WTC11 (cell line): ENCODE data around the gene CAMTA1. TPM values are rescaled to one million over a fixed set of nuclear protein-coding genes. Genes with fewer than 3 reads are reported as not detected.

Source experiments
- ATAC-seq: fragments of 200-7000 bp; cut with Tn5 transposase; 2 replicates; pipeline ENCODE4 v1.10.0; 2021; ENCODE audit warnings: mild to moderate bottlenecking, moderate library complexity
- CTCF ChIA-PET: fragments of 300-600 bp; sonication (Branson Sonifier 250); formaldehyde crosslinking; loops from one replicate; lab custom pipeline; 2021; ENCODE audit warnings: antibody characterized with exemption; lab: Charles Lee
- POLR2A ChIA-PET: fragments of 350-600 bp; sonication (Branson Sonifier 250); formaldehyde crosslinking; loops from one replicate; lab custom pipeline; 2021; ENCODE audit warnings: antibody characterized with exemption; lab: Charles Lee
- DNase-seq: peaks from one replicate; pipeline ENCODE4 v3.0.0; 2021; ENCODE audit warnings: low spot score
- H3K27ac Mint-ChIP-seq: 2 replicates; pipeline ENCODE4 v1.8.0; 2021; ENCODE audit warnings: mixed read lengths
- H3K27me3 Mint-ChIP-seq: 2 replicates; pipeline ENCODE4 v1.8.0; 2021; ENCODE audit warnings: low read depth, mild to moderate bottlenecking, moderate library complexity, mixed read lengths
- H3K36me3 Mint-ChIP-seq: 2 replicates; pipeline ENCODE4 v1.8.0; 2021; ENCODE audit warnings: mixed read lengths
- H3K4me1 Mint-ChIP-seq: 2 replicates; pipeline ENCODE4 v1.8.0; 2022; ENCODE audit warnings: mixed read lengths
- H3K4me3 Mint-ChIP-seq: 2 replicates; pipeline ENCODE4 v1.8.0; 2021; ENCODE audit warnings: mild to moderate bottlenecking, moderate library complexity, mixed read lengths
- H3K9me3 Mint-ChIP-seq: 2 replicates; pipeline ENCODE4 v1.8.0; 2021; ENCODE audit warnings: mixed read lengths
- ATF1 ChIP-seq: sonication (generic); formaldehyde crosslinking; IDR thresholded peaks from 2 replicates; pipeline ENCODE4 v1.8.1; 2023; ENCODE audit warnings: mild to moderate bottlenecking, moderate library complexity, missing genetic modification reagents
- CBFB ChIP-seq: sonication (generic); formaldehyde crosslinking; IDR thresholded peaks from 2 replicates; pipeline ENCODE4 v1.8.1; 2022; ENCODE audit warnings: mild to moderate bottlenecking, low read depth, missing genetic modification reagents
- CDX4 ChIP-seq: fragments of 250-450 bp; sonication (Bioruptor Pico); IDR thresholded peaks from 2 replicates; pipeline ENCODE4 v1.9.0; 2021; ENCODE audit warnings: moderate library complexity, mild to moderate bottlenecking, inconsistent platforms, borderline replicate concordance
- ERG ChIP-seq: fragments of 250-450 bp; sonication (Bioruptor Pico); IDR thresholded peaks from 2 replicates; pipeline ENCODE4 v1.8.0; 2021; ENCODE audit warnings: mild to moderate bottlenecking
- GABPB1 ChIP-seq: sonication (generic); formaldehyde crosslinking; IDR thresholded peaks from 2 replicates; pipeline ENCODE4 v1.8.1; 2023; ENCODE audit warnings: mild to moderate bottlenecking, missing genetic modification reagents
- GRHL2 ChIP-seq: fragments of 250-450 bp; sonication (Bioruptor Pico); IDR thresholded peaks from 2 replicates; pipeline ENCODE4 v1.8.0; 2022; ENCODE audit warnings: mild to moderate bottlenecking, moderate library complexity; ENCODE audit not compliant: insufficient replicate concordance, severe bottlenecking
- IRF1 ChIP-seq: sonication (generic); formaldehyde crosslinking; IDR thresholded peaks from 2 replicates; pipeline ENCODE4 v1.8.0; 2023; ENCODE audit warnings: missing genetic modification reagents
- MYBL2 ChIP-seq: sonication (generic); formaldehyde crosslinking; IDR thresholded peaks from 2 replicates; pipeline ENCODE4 v1.8.1; 2023; ENCODE audit warnings: mild to moderate bottlenecking, moderate library complexity, missing genetic modification reagents
- NR1H2 ChIP-seq: sonication (generic); formaldehyde crosslinking; IDR thresholded peaks from 2 replicates; pipeline ENCODE4 v1.9.0; 2021; ENCODE audit warnings: mild to moderate bottlenecking, moderate library complexity, missing genetic modification reagents
- OVOL2 ChIP-seq: fragments of 250-450 bp; sonication (Bioruptor Pico); IDR thresholded peaks from 2 replicates; pipeline ENCODE4 v1.9.0; 2021; ENCODE audit warnings: mild to moderate bottlenecking, borderline replicate concordance
- PREB ChIP-seq: sonication (generic); formaldehyde crosslinking; IDR thresholded peaks from 2 replicates; pipeline ENCODE4 v1.8.1; 2022; ENCODE audit warnings: mild to moderate bottlenecking, missing genetic modification reagents, moderate library complexity, borderline replicate concordance
- TCF7 ChIP-seq: sonication (generic); formaldehyde crosslinking; IDR thresholded peaks from 2 replicates; pipeline ENCODE4 v1.8.0; 2022; ENCODE audit warnings: mild to moderate bottlenecking, low read depth, missing genetic modification reagents, moderate library complexity
- TEAD4 ChIP-seq: sonication (generic); formaldehyde crosslinking; IDR thresholded peaks from 2 replicates; pipeline ENCODE4 v1.8.0; 2022; ENCODE audit warnings: mild to moderate bottlenecking, missing genetic modification reagents
- ZBTB21 ChIP-seq: sonication (generic); formaldehyde crosslinking; IDR thresholded peaks from 2 replicates; pipeline ENCODE4 v1.8.1; 2023; ENCODE audit warnings: mild to moderate bottlenecking, missing genetic modification reagents, borderline replicate concordance
- ZNF219 ChIP-seq: sonication (generic); formaldehyde crosslinking; IDR thresholded peaks from 2 replicates; pipeline ENCODE4 v1.8.0; 2023; ENCODE audit warnings: missing genetic modification reagents, mild to moderate bottlenecking, borderline replicate concordance
- ZNF396 ChIP-seq: fragments of 250-450 bp; sonication (Bioruptor Pico); IDR thresholded peaks from 2 replicates; pipeline ENCODE4 v1.8.0; 2021; ENCODE audit warnings: mild to moderate bottlenecking, moderate library complexity, borderline replicate concordance
- ZSCAN18 ChIP-seq: fragments of 250-450 bp; sonication (Bioruptor Pico); IDR thresholded peaks from 2 replicates; pipeline ENCODE4 v2.1.2; 2022; ENCODE audit warnings: mild to moderate bottlenecking, moderate library complexity
- total RNA-seq: library from RNA; stranded (reverse); gene quantifications from 3 replicates; pipeline ENCODE4 v1.2.3, GENCODE V29; 2021
- TF ChIP-seq, protein P1 (sequence below): sonication (generic); formaldehyde crosslinking; IDR thresholded peaks from 2 replicates; pipeline ENCODE4 v1.8.0; 2023; ENCODE audit warnings: missing genetic modification reagents, mild to moderate bottlenecking, borderline replicate concordance
- TF ChIP-seq, protein P2 (sequence below): sonication (generic); formaldehyde crosslinking; IDR thresholded peaks from 2 replicates; pipeline ENCODE4 v1.8.1; 2023; ENCODE audit warnings: mild to moderate bottlenecking, moderate library complexity, missing genetic modification reagents

Gene CAMTA1
- total RNA-seq, 1 experiment from 2014 or later, result 86.4 TPM

- TF ChIP-seq ZSCAN18 (no peak), ERG (no peak), CBFB (CRISPR knock-in tag) (no peak)
Measured at GRCh38 chr1:7489586-7489985, 704.3 kb downstream of the CAMTA1 start (continued).

- ChIA-PET POLR2A (no interaction called here), CTCF (no interaction called here)
- Mint-ChIP-seq H3K36me3 (no peaks in the 10 kb centered on the region), H3K9me3 (peaks cover 11% of the 10 kb centered on the region), H3K27me3 (no peaks in the 10 kb centered on the region), H3K4me1 (peaks cover 17% of the 10 kb centered on the region), H3K4me3 (no peak overlapping the region), H3K27ac (peak overlapping the region; percentile 43)
- no peak for DNase-seq
- no peak for TF ChIP-seq OVOL2 (CRISPR knock-in tag)
- no peak for TF ChIP-seq MYBL2
- TF ChIP-seq GABPB1 (CRISPR knock-in tag), result no peak
- TF ChIP-seq GRHL2, result no peak
- ATAC-seq, result no peak
Measured at GRCh38 chr1:7490576-7490975, 705.3 kb downstream of the CAMTA1 start.

GRCh38 chr1:7491109-7491817 is 706.0 kb downstream of the CAMTA1 start:
- Mint-ChIP-seq H3K36me3 (no peaks in the 10 kb centered on the region), H3K27ac (peak overlapping the region; percentile 43), H3K9me3 (peaks cover 11% of the 10 kb centered on the region), H3K4me1 (peaks cover 17% of the 10 kb centered on the region), H3K27me3 (no peaks in the 10 kb centered on the region), H3K4me3 (no peak overlapping the region)
- DNase-seq (no peak), ATAC-seq (no peak)
- TF ChIP-seq PREB (CRISPR knock-in tag), result no peak
- TF ChIP-seq, protein P1, sequence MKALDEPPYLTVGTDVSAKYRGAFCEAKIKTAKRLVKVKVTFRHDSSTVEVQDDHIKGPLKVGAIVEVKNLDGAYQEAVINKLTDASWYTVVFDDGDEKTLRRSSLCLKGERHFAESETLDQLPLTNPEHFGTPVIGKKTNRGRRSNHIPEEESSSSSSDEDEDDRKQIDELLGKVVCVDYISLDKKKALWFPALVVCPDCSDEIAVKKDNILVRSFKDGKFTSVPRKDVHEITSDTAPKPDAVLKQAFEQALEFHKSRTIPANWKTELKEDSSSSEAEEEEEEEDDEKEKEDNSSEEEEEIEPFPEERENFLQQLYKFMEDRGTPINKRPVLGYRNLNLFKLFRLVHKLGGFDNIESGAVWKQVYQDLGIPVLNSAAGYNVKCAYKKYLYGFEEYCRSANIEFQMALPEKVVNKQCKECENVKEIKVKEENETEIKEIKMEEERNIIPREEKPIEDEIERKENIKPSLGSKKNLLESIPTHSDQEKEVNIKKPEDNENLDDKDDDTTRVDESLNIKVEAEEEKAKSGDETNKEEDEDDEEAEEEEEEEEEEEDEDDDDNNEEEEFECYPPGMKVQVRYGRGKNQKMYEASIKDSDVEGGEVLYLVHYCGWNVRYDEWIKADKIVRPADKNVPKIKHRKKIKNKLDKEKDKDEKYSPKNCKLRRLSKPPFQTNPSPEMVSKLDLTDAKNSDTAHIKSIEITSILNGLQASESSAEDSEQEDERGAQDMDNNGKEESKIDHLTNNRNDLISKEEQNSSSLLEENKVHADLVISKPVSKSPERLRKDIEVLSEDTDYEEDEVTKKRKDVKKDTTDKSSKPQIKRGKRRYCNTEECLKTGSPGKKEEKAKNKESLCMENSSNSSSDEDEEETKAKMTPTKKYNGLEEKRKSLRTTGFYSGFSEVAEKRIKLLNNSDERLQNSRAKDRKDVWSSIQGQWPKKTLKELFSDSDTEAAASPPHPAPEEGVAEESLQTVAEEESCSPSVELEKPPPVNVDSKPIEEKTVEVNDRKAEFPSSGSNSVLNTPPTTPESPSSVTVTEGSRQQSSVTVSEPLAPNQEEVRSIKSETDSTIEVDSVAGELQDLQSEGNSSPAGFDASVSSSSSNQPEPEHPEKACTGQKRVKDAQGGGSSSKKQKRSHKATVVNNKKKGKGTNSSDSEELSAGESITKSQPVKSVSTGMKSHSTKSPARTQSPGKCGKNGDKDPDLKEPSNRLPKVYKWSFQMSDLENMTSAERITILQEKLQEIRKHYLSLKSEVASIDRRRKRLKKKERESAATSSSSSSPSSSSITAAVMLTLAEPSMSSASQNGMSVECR, result no peak
- no peak for TF ChIP-seq ATF1 (CRISPR knock-in tag)
- no peak for TF ChIP-seq CDX4 (CRISPR knock-in tag)
- no peak for TF ChIP-seq TCF7 (CRISPR knock-in tag)
- TF ChIP-seq, protein P2, sequence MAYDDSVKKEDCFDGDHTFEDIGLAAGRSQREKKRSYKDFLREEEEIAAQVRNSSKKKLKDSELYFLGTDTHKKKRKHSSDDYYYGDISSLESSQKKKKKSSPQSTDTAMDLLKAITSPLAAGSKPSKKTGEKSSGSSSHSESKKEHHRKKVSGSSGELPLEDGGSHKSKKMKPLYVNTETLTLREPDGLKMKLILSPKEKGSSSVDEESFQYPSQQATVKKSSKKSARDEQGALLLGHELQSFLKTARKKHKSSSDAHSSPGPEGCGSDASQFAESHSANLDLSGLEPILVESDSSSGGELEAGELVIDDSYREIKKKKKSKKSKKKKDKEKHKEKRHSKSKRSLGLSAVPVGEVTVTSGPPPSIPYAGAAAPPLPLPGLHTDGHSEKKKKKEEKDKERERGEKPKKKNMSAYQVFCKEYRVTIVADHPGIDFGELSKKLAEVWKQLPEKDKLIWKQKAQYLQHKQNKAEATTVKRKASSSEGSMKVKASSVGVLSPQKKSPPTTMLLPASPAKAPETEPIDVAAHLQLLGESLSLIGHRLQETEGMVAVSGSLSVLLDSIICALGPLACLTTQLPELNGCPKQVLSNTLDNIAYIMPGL (CRISPR knock-in tag), result no peak
- TF ChIP-seq CBFB (CRISPR knock-in tag), result no peak
- TF ChIP-seq NR1H2 (CRISPR knock-in tag), result no peak
- TF ChIP-seq ZNF396 (CRISPR knock-in tag), result no peak
- TF ChIP-seq OVOL2 (CRISPR knock-in tag), result no peak
- no peak for TF ChIP-seq TEAD4 (CRISPR knock-in tag)
- no peak for TF ChIP-seq IRF1 (CRISPR knock-in tag)
- no peak for TF ChIP-seq ZNF219
- TF ChIP-seq ZBTB21 (CRISPR knock-in tag), result no peak
- POLR2A ChIA-PET, result no interaction called here
- CTCF ChIA-PET, result interaction anchor here (1.2 to 1.4 kb wide), 3 partner anchors 17 to 176 kb away, joined by 3 to 5 read pairs (median 4); no protein-coding TSS in a partner anchor
